Measurements from ENCODE around the gene SEC31B. TPM values are rescaled to one million over a fixed set of nuclear protein-coding genes. Genes with fewer than 3 reads are reported as not detected.

SEC31B gene
- polyA plus RNA-seq (2013, experiment 1 of 2), result 3.5 TPM
- polyA plus RNA-seq (2013, experiment 2 of 2), result 3.2 TPM

GRCh38 chr10:100519311-100520051 is at the start of gene SEC31B:
Gene SEC31B, minus strand, starts transcription at chr10:100519861. Its CDS starts 2,909 bp downstream, at chr10:100516952.
- no peak within 1 kb of the TSS for H3K27ac ChIP-seq (ENCODE audit: low read length, poor library complexity, severe bottlenecking)
- H3K4ac ChIP-seq (ENCODE audit: low read depth in 1 of 2, low read length in 2 of 2), result no peak within 1 kb of the TSS
- 2% methylated on average over 70 of the region's 72 CpGs for WGBS
- H3K4me3 ChIP-seq (ENCODE audit: insufficient read depth in 1 of 2, low read depth in 1 of 2, low read length in 2 of 2), result peak within 1 kb of the TSS; percentile 52 to 77
- H3K9me3 ChIP-seq (ENCODE audit: control insufficient read depth, low read length), result no peaks in the 10 kb centered on the region
- DNase-seq, result peak; percentile 44
- H2BK12ac ChIP-seq (ENCODE audit: low read length in 2 of 2), result peak within 1 kb of the TSS in 1 of 2 experiments; percentile 38
- H2BK15ac ChIP-seq (ENCODE audit: low read depth, poor library complexity, severe bottlenecking), result peak within 1 kb of the TSS; percentile 61
- H3K23ac ChIP-seq (ENCODE audit: low read length in 2 of 2), result peak within 1 kb of the TSS in 1 of 2 experiments; percentile 15
- H3K27me3 ChIP-seq (ENCODE audit: control insufficient read depth in 1 of 2, insufficient read depth in 1 of 2, low read length in 2 of 2), result peaks cover 0 to 7% of the 10 kb centered on the region in 2 experiments
- H3K4me1 ChIP-seq (ENCODE audit: control insufficient read depth, insufficient read depth, low read depth, low read length), result peaks cover 12% of the 10 kb centered on the region
- peak within 1 kb of the TSS in 1 of 2 experiments; percentile 35 for H3K14ac ChIP-seq (ENCODE audit: low read length in 2 of 2)
- H3K79me1 ChIP-seq (replicated peaks; ENCODE audit: low read length, poor library complexity, severe bottlenecking), result peaks cover 5% of the 10 kb centered on the region
- H3K18ac ChIP-seq (ENCODE audit: low read depth in 1 of 2, low read length in 2 of 2), result peak within 1 kb of the TSS; percentile 38 to 54
- H3K36me3 ChIP-seq (ENCODE audit: control insufficient read depth in 1 of 2, insufficient read depth in 2 of 2, low read depth in 1 of 2, low read length in 2 of 2), result peaks cover 17 to 30% of the 10 kb centered on the region in 2 experiments
- peak within 1 kb of the TSS; percentile 95 for H3K4me2 ChIP-seq (ENCODE audit: low read length, poor library complexity, severe bottlenecking)
- no peak within 1 kb of the TSS for H2BK5ac ChIP-seq (ENCODE audit: low read depth, low read length, poor library complexity, severe bottlenecking)
- H3K9ac ChIP-seq (ENCODE audit: low read length), result peak within 1 kb of the TSS; percentile 69
- H4K8ac ChIP-seq (ENCODE audit: low read length), result peak within 1 kb of the TSS; percentile 75
- no peak within 1 kb of the TSS for H2BK120ac ChIP-seq (ENCODE audit: low read depth, low read length)
- H4K91ac ChIP-seq (ENCODE audit: low read length), result peak within 1 kb of the TSS; percentile 22
- H2AK5ac ChIP-seq (ENCODE audit: low read length, severe bottlenecking), result no peak within 1 kb of the TSS
- H2AFZ ChIP-seq (ENCODE audit: low read depth, low read length), result peak within 1 kb of the TSS; percentile 36

GRCh38 chr10:100568912-100569311 is 49.3 kb upstream of the SEC31B start:
- no peak for DNase-seq
- Histone ChIP-seq H3K9me3 (ENCODE audit: control insufficient read depth, low read length) (no peaks in the 10 kb centered on the region), H3K27me3 (ENCODE audit: control insufficient read depth in 1 of 2, insufficient read depth in 1 of 2, low read length in 2 of 2) (peaks cover 80 to 92% of the 10 kb centered on the region in 2 experiments), H3K79me1 (replicated peaks; ENCODE audit: low read length, poor library complexity, severe bottlenecking) (no peaks in the 10 kb centered on the region), H2AK5ac (ENCODE audit: low read length, severe bottlenecking) (no peak overlapping the region), H3K4me2 (ENCODE audit: low read length, poor library complexity, severe bottlenecking) (no peak overlapping the region), H2AFZ (ENCODE audit: low read depth, low read length) (no peak overlapping the region), H3K4me3 (ENCODE audit: insufficient read depth in 1 of 2, low read depth in 1 of 2, low read length in 2 of 2) (no peak overlapping the region), H3K36me3 (ENCODE audit: control insufficient read depth in 1 of 2, insufficient read depth in 2 of 2, low read depth in 1 of 2, low read length in 2 of 2) (no peaks in the 10 kb centered on the region), H3K4me1 (ENCODE audit: control insufficient read depth, insufficient read depth, low read depth, low read length) (peaks cover 5% of the 10 kb centered on the region), H4K91ac (ENCODE audit: low read length) (no peak overlapping the region), H3K9ac (ENCODE audit: low read length) (no peak overlapping the region), H3K4ac (ENCODE audit: low read depth in 1 of 2, low read length in 2 of 2) (no peak overlapping the region), H2BK12ac (ENCODE audit: low read length in 2 of 2) (no peak overlapping the region), H2BK120ac (ENCODE audit: low read depth, low read length) (no peak overlapping the region), H4K8ac (ENCODE audit: low read length) (no peak overlapping the region), H3K18ac (ENCODE audit: low read depth in 1 of 2, low read length in 2 of 2) (no peak overlapping the region), H3K23ac (ENCODE audit: low read length in 2 of 2) (no peak overlapping the region), H3K14ac (ENCODE audit: low read length in 2 of 2) (no peak overlapping the region), H3K27ac (ENCODE audit: low read length, poor library complexity, severe bottlenecking) (no peak overlapping the region), H2BK5ac (ENCODE audit: low read depth, low read length, poor library complexity, severe bottlenecking) (no peak overlapping the region), H2BK15ac (ENCODE audit: low read depth, poor library complexity, severe bottlenecking) (no peak overlapping the region)
- 95% methylated on average over 3 of the region's 3 CpGs for WGBS

- Histone ChIP-seq H3K4me3 (ENCODE audit: insufficient read depth in 1 of 2, low read depth in 1 of 2, low read length in 2 of 2) (no peak overlapping the region), H4K8ac (ENCODE audit: low read length) (no peak overlapping the region), H3K4me1 (ENCODE audit: control insufficient read depth, insufficient read depth, low read depth, low read length) (peaks cover 5% of the 10 kb centered on the region), H3K4ac (ENCODE audit: low read depth in 1 of 2, low read length in 2 of 2) (no peak overlapping the region), H3K27ac (ENCODE audit: low read length, poor library complexity, severe bottlenecking) (no peak overlapping the region), H3K14ac (ENCODE audit: low read length in 2 of 2) (no peak overlapping the region), H2AFZ (ENCODE audit: low read depth, low read length) (no peak overlapping the region), H2AK5ac (ENCODE audit: low read length, severe bottlenecking) (no peak overlapping the region), H3K79me1 (replicated peaks; ENCODE audit: low read length, poor library complexity, severe bottlenecking) (no peaks in the 10 kb centered on the region), H3K18ac (ENCODE audit: low read depth in 1 of 2, low read length in 2 of 2) (no peak overlapping the region), H2BK120ac (ENCODE audit: low read depth, low read length) (no peak overlapping the region), H2BK5ac (ENCODE audit: low read depth, low read length, poor library complexity, severe bottlenecking) (no peak overlapping the region), H4K91ac (ENCODE audit: low read length) (no peak overlapping the region), H3K36me3 (ENCODE audit: control insufficient read depth in 1 of 2, insufficient read depth in 2 of 2, low read depth in 1 of 2, low read length in 2 of 2) (no peaks in the 10 kb centered on the region), H3K4me2 (ENCODE audit: low read length, poor library complexity, severe bottlenecking) (no peak overlapping the region), H3K23ac (ENCODE audit: low read length in 2 of 2) (no peak overlapping the region), H2BK12ac (ENCODE audit: low read length in 2 of 2) (no peak overlapping the region), H2BK15ac (ENCODE audit: low read depth, poor library complexity, severe bottlenecking) (no peak overlapping the region), H3K27me3 (ENCODE audit: control insufficient read depth in 1 of 2, insufficient read depth in 1 of 2, low read length in 2 of 2) (peaks cover 78 to 93% of the 10 kb centered on the region in 2 experiments), H3K9ac (ENCODE audit: low read length) (no peak overlapping the region), H3K9me3 (ENCODE audit: control insufficient read depth, low read length) (no peaks in the 10 kb centered on the region)
- no peak for DNase-seq
- WGBS, result 57% methylated on average over 6 of the region's 6 CpGs
Observed at GRCh38 chr10:100567826-100568225, 48.2 kb upstream of the SEC31B start.

- no peak overlapping the region for H3K18ac ChIP-seq (ENCODE audit: low read depth in 1 of 2, low read length in 2 of 2)
- no peak overlapping the region for H3K4ac ChIP-seq (ENCODE audit: low read depth in 1 of 2, low read length in 2 of 2)
- H3K27me3 ChIP-seq (ENCODE audit: control insufficient read depth in 1 of 2, insufficient read depth in 1 of 2, low read length in 2 of 2), result peaks cover 77 to 94% of the 10 kb centered on the region in 2 experiments
- no peak overlapping the region for H2AFZ ChIP-seq (ENCODE audit: low read depth, low read length)
- H3K4me1 ChIP-seq (ENCODE audit: control insufficient read depth, insufficient read depth, low read depth, low read length), result peaks cover 6% of the 10 kb centered on the region
- no peak for DNase-seq
- no peak overlapping the region for H3K27ac ChIP-seq (ENCODE audit: low read length, poor library complexity, severe bottlenecking)
- no peak overlapping the region for H4K8ac ChIP-seq (ENCODE audit: low read length)
- H2BK5ac ChIP-seq (ENCODE audit: low read depth, low read length, poor library complexity, severe bottlenecking), result no peak overlapping the region
- no peaks in the 10 kb centered on the region for H3K79me1 ChIP-seq (replicated peaks; ENCODE audit: low read length, poor library complexity, severe bottlenecking)
- H2BK15ac ChIP-seq (ENCODE audit: low read depth, poor library complexity, severe bottlenecking), result no peak overlapping the region
- H3K4me2 ChIP-seq (ENCODE audit: low read length, poor library complexity, severe bottlenecking), result no peak overlapping the region
- no peak overlapping the region for H2BK12ac ChIP-seq (ENCODE audit: low read length in 2 of 2)
- no peak overlapping the region for H3K14ac ChIP-seq (ENCODE audit: low read length in 2 of 2)
- no peak overlapping the region for H2BK120ac ChIP-seq (ENCODE audit: low read depth, low read length)
- H2AK5ac ChIP-seq (ENCODE audit: low read length, severe bottlenecking), result no peak overlapping the region
- no peaks in the 10 kb centered on the region for H3K9me3 ChIP-seq (ENCODE audit: control insufficient read depth, low read length)
- no peaks in the 10 kb centered on the region for H3K36me3 ChIP-seq (ENCODE audit: control insufficient read depth in 1 of 2, insufficient read depth in 2 of 2, low read depth in 1 of 2, low read length in 2 of 2)
- WGBS, result 66% methylated on average over 8 of the region's 11 CpGs
- H3K9ac ChIP-seq (ENCODE audit: low read length), result no peak overlapping the region
- no peak overlapping the region for H3K4me3 ChIP-seq (ENCODE audit: insufficient read depth in 1 of 2, low read depth in 1 of 2, low read length in 2 of 2)
- H4K91ac ChIP-seq (ENCODE audit: low read length), result no peak overlapping the region
- no peak overlapping the region for H3K23ac ChIP-seq (ENCODE audit: low read length in 2 of 2)
Observed at GRCh38 chr10:100567249-100567648, 47.6 kb upstream of the SEC31B start.

Measured in mesenchymal stem cell (in vitro differentiated cells and primary cell).